Lower leg skin (tissue), 3 donors: Measurements from ENCODE around the gene GIMAP4.

ENCODE experiments used
- POLR2A ChIP-seq, 2 donors: fragments of 450-650 bp; IDR thresholded peaks; one replicate each; pipeline ENCODE4 v1.6.1; 2016 to 2017; ENCODE audit warnings: antibody characterized with exemption in 2 of 2, mild to moderate bottlenecking in 1 of 2, moderate library complexity in 1 of 2
- TF ChIP-seq, protein P1 (sequence below), 3 donors: fragments of 450-650 bp; IDR thresholded peaks; one replicate each; pipeline ENCODE4 v1.5.1; 2016; ENCODE audit warnings: antibody characterized with exemption in 3 of 3, mild to moderate bottlenecking in 3 of 3, moderate library complexity in 2 of 3

DNA sequence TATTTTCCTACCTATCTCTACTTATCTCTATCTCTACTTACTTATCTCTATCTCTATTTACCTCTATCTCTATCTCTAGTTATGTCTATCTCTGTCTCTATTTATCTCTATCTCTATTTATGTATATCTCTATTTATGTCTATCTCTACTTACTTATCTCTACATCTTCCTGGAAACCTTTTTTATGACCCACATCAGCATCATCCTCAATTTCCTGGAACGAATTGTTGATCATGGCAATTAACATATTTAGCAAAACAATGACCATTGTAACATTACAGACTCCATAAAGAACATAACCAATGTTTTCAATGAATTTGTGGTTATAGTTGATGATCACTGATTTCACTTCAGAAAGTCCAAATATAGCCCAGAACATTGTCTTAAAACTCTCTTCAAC lies 46.7 kb downstream of the GIMAP4 start:
- TF ChIP-seq, protein P1, sequence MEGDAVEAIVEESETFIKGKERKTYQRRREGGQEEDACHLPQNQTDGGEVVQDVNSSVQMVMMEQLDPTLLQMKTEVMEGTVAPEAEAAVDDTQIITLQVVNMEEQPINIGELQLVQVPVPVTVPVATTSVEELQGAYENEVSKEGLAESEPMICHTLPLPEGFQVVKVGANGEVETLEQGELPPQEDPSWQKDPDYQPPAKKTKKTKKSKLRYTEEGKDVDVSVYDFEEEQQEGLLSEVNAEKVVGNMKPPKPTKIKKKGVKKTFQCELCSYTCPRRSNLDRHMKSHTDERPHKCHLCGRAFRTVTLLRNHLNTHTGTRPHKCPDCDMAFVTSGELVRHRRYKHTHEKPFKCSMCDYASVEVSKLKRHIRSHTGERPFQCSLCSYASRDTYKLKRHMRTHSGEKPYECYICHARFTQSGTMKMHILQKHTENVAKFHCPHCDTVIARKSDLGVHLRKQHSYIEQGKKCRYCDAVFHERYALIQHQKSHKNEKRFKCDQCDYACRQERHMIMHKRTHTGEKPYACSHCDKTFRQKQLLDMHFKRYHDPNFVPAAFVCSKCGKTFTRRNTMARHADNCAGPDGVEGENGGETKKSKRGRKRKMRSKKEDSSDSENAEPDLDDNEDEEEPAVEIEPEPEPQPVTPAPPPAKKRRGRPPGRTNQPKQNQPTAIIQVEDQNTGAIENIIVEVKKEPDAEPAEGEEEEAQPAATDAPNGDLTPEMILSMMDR (IDR thresholded peaks at IDR 0.05) = no peak
- no peak for TF ChIP-seq POLR2A (IDR thresholded peaks at IDR 0.05)
